ENCODE measurements around the gene EDC4. TPM values are rescaled to one million over a fixed set of nuclear protein-coding genes. Genes with fewer than 3 reads are reported as not detected.
A peak's percentile ranks its signal among the peaks of the same experiment; 100 is the strongest.

Gene EDC4
- total and polyA plus RNA-seq, 2 of the 13 experiments (the other 11 are each of a cell fraction or from before 2014, with no cell fraction given) = 51.4 to 59.1 TPM

- TF ChIP-seq SIN3B (IDR thresholded peaks at IDR 0.05; ENCODE audit: low read length) (peak; percentile 89), ZNF83 (CRISPR knock-in tag; IDR thresholded peaks at IDR 0.05; ENCODE audit: borderline replicate concordance) (peak; percentile 45; the same call in 1 of the 2 replicates), EED (CRISPR knock-in tag; IDR thresholded peaks at IDR 0.05) (peak; percentile 98), MBD4 (IDR thresholded peaks at IDR 0.05; ENCODE audit: borderline replicate concordance, low read length) (no peak), ZNF282 (IDR thresholded peaks at IDR 0.05; ENCODE audit: partially characterized antibody) (no peak), TAF15 (IDR thresholded peaks at IDR 0.05; ENCODE audit: low read depth, low read length, poor library complexity, severe bottlenecking) (peak; percentile 98), ZNF460 (CRISPR knock-in tag; IDR thresholded peaks at IDR 0.05; ENCODE audit: borderline replicate concordance) (no peak), ZNF317 (CRISPR knock-in tag; IDR thresholded peaks at IDR 0.05) (no peak), NFYC (CRISPR knock-in tag; IDR thresholded peaks at IDR 0.05) (peak; percentile 54), NFYB (CRISPR knock-in tag; IDR thresholded peaks at IDR 0.05) (no peak), HNRNPLL (IDR thresholded peaks at IDR 0.05; ENCODE audit: low read depth, low read length, poor library complexity, severe bottlenecking) (peak; percentile 85), PRMT3 (CRISPR knock-in tag; IDR thresholded peaks at IDR 0.05; ENCODE audit: borderline replicate concordance, low read depth) (no peak), PBX3 (CRISPR knock-in tag; IDR thresholded peaks at IDR 0.05; ENCODE audit: borderline replicate concordance) (peak; percentile 76; the same call in 1 of the 2 replicates), CEBPB (IDR thresholded peaks at IDR 0.05; ENCODE audit: borderline replicate concordance, low read depth, low read length) (no peak), ZFP41 (CRISPR knock-in tag; IDR thresholded peaks at IDR 0.05; ENCODE audit: borderline replicate concordance) (no peak), PHF5A (CRISPR knock-in tag; IDR thresholded peaks at IDR 0.05; ENCODE audit: low read depth, unreplicated experiment) (peak; percentile 95)
- TF ChIP-seq, protein P1, sequence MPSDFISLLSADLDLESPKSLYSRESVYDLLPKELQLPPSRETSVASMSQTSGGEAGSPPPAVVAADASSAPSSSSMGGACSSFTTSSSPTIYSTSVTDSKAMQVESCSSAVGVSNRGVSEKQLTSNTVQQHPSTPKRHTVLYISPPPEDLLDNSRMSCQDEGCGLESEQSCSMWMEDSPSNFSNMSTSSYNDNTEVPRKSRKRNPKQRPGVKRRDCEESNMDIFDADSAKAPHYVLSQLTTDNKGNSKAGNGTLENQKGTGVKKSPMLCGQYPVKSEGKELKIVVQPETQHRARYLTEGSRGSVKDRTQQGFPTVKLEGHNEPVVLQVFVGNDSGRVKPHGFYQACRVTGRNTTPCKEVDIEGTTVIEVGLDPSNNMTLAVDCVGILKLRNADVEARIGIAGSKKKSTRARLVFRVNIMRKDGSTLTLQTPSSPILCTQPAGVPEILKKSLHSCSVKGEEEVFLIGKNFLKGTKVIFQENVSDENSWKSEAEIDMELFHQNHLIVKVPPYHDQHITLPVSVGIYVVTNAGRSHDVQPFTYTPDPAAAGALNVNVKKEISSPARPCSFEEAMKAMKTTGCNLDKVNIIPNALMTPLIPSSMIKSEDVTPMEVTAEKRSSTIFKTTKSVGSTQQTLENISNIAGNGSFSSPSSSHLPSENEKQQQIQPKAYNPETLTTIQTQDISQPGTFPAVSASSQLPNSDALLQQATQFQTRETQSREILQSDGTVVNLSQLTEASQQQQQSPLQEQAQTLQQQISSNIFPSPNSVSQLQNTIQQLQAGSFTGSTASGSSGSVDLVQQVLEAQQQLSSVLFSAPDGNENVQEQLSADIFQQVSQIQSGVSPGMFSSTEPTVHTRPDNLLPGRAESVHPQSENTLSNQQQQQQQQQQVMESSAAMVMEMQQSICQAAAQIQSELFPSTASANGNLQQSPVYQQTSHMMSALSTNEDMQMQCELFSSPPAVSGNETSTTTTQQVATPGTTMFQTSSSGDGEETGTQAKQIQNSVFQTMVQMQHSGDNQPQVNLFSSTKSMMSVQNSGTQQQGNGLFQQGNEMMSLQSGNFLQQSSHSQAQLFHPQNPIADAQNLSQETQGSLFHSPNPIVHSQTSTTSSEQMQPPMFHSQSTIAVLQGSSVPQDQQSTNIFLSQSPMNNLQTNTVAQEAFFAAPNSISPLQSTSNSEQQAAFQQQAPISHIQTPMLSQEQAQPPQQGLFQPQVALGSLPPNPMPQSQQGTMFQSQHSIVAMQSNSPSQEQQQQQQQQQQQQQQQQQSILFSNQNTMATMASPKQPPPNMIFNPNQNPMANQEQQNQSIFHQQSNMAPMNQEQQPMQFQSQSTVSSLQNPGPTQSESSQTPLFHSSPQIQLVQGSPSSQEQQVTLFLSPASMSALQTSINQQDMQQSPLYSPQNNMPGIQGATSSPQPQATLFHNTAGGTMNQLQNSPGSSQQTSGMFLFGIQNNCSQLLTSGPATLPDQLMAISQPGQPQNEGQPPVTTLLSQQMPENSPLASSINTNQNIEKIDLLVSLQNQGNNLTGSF (CRISPR knock-in tag; IDR thresholded peaks at IDR 0.05) = peak; percentile 55; the same call in 1 of the 2 replicates
- TF ChIP-seq, protein P2, sequence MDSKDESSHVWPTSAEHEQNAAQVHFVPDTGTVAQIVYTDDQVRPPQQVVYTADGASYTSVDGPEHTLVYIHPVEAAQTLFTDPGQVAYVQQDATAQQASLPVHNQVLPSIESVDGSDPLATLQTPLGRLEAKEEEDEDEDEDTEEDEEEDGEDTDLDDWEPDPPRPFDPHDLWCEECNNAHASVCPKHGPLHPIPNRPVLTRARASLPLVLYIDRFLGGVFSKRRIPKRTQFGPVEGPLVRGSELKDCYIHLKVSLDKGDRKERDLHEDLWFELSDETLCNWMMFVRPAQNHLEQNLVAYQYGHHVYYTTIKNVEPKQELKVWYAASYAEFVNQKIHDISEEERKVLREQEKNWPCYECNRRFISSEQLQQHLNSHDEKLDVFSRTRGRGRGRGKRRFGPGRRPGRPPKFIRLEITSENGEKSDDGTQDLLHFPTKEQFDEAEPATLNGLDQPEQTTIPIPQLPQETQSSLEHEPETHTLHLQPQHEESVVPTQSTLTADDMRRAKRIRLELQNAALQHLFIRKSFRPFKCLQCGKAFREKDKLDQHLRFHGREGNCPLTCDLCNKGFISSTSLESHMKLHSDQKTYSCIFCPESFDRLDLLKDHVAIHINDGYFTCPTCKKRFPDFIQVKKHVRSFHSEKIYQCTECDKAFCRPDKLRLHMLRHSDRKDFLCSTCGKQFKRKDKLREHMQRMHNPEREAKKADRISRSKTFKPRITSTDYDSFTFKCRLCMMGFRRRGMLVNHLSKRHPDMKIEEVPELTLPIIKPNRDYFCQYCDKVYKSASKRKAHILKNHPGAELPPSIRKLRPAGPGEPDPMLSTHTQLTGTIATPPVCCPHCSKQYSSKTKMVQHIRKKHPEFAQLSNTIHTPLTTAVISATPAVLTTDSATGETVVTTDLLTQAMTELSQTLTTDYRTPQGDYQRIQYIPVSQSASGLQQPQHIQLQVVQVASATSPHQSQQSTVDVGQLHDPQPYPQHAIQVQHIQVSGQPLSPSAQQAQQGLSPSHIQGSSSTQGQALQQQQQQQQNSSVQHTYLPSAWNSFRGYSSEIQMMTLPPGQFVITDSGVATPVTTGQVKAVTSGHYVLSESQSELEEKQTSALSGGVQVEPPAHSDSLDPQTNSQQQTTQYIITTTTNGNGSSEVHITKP (CRISPR knock-in tag; IDR thresholded peaks at IDR 0.05; ENCODE audit: low read depth) = peak; percentile 79
Measured at GRCh38 chr16:67872631-67873434, at the start of gene EDC4 (continued).
